HG03196 (cell line): ENCODE measurements around the gene SYP.
A peak's percentile ranks its signal among the peaks of the same experiment; 100 is the strongest.
"Not testable (repeated sequence)": the region's sequence is repeated elsewhere in the genome, so short reads cannot be mapped to it uniquely, and the experiment has no call there.

ENCODE experiments used
- ATAC-seq: cut with Tn5 transposase; IDR thresholded peaks from one replicate; pipeline ENCODE4 v1.9.1; 2021; ENCODE audit not compliant: unreplicated experiment

The SYP gene

GRCh38 chrX:49171752-49172279, 28.2 kb downstream of the SYP start, which contains the start of gene PLP2:
PLP2 (plus strand) TSS chrX:49171898; CDS start chrX:49172001, 103 bp downstream.
- peak; percentile 37 for ATAC-seq

DNA sequence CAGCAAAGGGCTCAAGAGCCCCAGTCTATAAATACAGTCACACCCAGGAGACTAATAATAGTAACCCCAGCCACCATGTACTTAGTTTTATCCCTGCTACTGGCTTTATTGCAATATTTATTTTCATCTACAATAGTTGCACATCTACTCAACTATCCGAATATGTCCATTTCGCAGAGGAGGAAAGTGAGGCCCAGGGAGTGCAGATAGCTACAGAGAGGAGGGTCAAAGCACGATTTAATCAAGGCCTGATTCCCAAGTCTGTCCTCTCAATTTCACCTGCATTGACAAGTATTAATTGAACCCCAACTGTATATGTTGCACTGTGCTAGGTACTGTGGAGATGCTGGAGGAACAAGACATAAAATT, 32.3 kb downstream of the SYP start:
- no peak for ATAC-seq

DNA sequence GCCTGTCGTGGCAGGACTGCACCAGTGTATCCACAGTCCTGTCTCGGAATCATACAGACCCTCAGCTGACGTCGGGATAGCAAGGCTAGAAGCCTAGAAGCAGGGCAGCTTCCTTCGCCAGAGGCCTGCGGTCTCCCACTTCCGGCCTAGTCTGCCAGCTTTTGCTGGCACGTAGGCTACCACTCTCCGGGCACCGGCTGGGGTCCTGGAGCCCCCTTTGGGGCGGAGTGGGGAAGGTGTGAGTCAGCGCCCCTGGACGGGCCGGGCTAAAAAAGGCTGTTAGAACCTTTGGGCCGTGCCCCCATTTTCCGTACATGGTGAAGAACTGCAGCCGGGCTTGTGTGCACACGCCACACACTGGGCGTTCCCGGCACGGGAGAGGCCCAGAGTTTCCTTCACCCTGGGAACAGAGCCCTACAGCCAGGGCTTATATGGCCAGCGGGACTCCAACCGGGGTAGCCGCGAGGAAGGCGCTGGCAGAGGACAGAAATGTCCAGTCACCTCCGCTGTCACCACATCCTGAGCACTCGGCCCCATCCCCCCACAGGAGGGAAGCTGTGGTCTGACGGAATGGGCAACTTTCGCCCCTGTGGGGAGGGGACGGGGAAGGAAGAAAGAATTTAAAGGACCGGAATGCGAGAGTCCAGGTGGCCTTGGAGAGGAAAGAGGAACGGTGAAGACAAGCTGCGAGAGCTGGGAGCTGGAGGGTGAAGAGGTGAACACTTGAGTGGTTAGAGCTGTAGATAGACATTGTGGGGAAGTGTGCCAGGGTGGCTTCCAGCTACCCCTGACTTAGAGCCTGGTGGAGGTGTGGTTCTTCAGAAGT, 32.9 kb downstream of the SYP start:
- peak; percentile 31 for ATAC-seq

DNA sequence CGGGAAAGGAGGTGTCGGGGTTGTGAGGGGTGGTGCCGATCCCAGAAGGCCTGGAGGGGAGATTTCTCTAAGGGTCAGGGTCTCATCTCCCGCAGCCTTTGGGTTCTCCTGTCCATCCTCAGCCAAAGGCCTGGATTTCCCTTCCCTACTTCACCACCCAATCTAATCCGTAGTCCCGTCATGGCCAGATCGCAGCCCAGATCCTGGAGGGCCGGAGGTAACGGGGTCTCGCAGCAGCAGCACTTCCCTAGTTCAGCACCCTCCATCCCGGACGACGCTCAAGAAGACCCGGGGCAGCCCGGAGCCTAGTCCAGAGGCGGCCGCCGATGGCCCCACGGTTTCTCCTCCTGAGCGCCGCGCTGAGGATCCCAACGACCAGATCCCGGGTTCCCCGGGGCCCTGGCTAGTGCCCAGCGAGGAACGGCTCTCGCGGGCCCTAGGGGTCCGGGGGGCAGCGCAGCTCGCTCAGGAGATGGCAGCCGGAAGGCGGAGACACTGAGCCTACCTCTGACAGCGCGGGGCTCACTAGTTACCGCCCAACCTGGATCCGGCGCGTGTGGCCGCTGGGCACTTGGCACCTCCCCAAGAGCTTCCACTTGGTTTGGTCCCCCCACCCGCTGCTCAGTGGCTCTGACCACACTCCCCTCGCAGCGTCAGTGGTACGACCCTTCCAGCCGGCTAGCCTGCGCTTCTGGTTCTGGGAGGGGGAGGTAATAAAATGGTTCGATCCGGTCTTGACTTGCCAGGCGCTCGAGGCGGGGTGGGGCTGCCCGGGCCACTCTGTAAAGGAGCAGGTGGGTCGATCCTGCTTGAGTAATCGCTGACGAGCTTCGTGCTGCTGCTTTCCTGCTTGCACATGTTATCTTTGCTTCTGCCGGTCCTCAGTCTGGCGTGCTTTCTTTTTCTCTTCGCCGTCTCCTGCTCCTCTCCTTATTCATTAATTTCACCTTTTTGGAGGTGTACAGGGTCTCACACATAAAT, 33.8 kb downstream of the SYP start:
- ATAC-seq = peak; percentile 40

DNA sequence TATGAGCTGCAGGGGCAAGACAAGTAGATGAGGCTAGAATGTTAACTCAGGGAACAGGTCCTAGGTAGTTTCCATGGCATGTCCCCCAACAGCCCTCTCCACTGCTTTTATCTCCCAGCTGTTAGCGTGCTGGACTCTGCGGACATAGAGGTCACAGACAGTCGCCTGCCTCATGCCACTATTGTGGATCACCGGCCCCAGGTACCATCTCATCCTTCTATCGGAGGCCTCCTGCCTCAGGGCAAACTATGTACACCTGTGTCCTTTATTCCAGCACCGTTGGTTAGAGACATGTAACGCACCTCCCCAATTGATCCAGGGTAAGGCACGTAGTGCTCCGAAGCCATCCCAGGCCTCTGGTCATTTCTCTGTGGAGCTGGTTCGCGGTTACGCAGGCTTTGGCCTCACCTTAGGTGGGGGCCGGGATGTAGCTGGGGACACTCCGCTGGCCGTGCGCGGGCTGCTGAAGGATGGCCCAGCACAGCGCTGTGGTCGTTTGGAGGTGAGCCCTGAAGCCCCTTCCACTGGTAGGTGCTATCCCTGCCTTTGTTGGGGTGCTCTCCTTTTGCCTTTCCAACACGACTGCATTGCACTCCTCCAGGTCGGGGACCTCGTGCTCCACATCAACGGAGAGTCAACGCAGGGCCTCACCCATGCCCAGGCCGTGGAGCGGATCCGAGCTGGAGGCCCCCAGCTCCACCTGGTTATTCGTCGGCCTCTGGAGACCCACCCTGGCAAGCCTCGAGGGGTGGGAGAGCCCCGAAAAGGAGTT, 35.2 kb downstream of the SYP start:
- ATAC-seq = no peak

DNA sequence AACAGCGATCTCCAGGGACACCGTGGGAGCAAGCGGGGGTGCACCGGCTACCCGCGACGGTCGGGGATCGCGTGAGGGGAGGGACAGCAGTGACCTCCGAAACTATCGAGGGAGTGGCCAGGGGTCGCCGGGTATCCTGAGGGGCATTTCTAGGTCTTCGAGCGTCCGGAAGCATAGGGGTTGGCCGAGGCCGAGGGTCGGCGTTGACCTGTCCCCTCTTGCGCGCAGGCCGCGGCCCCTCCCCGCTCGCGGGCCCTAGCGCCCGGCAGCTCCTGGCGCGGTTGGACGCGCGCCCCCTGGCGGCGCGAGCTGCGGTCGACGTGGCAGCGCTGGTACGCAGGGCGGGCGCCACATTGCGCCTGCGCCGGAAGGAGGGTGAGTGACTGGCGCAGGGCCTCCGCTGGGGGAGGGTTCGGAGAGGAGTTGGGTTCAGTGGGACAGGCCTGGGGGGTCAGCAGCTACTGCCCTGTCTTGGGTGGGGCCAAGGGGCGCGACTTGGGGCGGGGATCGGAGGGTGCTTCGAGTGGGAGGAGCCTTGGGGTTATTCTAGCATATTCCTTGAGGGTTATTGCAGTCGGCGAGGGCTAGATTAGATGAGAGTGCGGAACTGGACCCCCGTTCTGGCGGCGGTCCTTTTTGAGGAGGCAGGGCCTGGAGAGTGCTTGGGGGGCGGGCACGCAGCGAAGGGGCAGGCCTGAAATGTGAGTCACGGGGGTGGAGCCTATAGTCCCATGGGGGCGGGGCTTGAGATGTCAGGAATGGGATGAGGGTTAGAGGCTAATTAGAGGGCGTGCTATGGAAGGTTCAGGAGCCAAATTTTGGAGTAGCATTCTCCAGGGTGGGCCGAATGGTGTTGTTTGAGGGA, 36.2 kb downstream of the SYP start:
- peak; percentile 35 for ATAC-seq

DNA sequence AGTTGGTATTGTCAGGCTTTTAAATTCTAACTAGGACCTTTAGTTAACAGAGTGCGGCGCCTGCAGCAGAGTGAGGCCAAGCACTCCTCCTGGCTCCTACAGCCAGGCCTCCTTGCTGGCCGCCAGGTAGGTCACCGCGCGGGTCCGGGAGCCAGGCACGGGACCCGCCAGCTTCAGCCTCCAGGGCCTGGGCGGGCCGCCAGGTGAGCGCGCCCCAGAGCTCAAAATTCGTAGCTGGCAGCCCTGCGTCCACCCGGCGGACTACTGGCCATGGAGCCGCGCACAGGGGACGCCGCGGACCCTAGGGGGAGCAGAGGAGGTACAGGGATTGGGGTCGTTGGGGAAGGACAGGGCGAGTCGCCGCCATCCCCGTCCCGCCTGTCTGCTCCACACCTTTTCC, 37.4 kb downstream of the SYP start, which contains the start of gene MAGIX:
Gene MAGIX (plus strand): TSS at position 139 of the 400 bp plus-strand sequence. CDS start 132 bp downstream, at position 271.
- ATAC-seq = no peak

- ATAC-seq = no peak
These were observed 38.4 kb downstream of the SYP start for GRCh38 chrX:49161632-49162031.

- no peak for ATAC-seq
These were observed 39.1 kb downstream of the SYP start for GRCh38 chrX:49160908-49161307.

- ATAC-seq = no peak
These were observed 42.8 kb downstream of the SYP start for GRCh38 chrX:49157194-49157593.

GRCh38 chrX:49155900-49156837, 43.8 kb downstream of the SYP start:
- peak; percentile 83 for ATAC-seq

DNA sequence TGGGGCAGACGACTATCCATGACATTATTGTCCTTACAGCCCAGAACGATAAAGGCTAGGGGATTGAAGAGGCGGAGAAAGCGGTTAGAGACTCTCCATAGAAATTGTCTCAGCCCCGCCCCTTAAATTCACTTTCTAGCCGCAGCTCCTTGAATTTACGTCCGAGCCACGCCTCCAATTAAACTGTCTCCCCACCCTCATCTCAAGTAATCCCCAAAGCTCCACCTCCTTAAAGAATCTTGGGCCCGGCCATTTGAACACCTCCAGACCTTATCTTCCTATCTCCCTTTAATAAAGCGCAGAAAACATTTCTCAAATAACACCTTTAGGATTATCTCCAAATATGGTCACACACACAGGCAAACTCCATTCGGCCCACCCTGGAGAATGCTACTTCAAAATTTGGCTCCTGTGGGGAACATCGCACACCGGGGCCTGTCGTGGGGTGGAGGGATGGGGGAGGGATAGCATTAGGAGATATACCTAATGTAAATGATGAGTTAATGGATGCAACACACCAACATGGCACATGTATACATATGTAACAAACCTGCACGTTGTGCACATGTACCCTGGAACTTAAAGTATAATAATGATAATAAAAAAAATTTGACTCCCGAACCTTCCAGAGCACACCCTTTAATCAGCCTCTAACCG, 44.6 kb downstream of the SYP start:
- peak; percentile 1 for ATAC-seq

- no peak for ATAC-seq
These were observed 46.5 kb downstream of the SYP start for GRCh38 chrX:49153467-49153866.

- ATAC-seq = not testable (repeated sequence)
These were observed 50.7 kb downstream of the SYP start for GRCh38 chrX:49149291-49149690.

DNA sequence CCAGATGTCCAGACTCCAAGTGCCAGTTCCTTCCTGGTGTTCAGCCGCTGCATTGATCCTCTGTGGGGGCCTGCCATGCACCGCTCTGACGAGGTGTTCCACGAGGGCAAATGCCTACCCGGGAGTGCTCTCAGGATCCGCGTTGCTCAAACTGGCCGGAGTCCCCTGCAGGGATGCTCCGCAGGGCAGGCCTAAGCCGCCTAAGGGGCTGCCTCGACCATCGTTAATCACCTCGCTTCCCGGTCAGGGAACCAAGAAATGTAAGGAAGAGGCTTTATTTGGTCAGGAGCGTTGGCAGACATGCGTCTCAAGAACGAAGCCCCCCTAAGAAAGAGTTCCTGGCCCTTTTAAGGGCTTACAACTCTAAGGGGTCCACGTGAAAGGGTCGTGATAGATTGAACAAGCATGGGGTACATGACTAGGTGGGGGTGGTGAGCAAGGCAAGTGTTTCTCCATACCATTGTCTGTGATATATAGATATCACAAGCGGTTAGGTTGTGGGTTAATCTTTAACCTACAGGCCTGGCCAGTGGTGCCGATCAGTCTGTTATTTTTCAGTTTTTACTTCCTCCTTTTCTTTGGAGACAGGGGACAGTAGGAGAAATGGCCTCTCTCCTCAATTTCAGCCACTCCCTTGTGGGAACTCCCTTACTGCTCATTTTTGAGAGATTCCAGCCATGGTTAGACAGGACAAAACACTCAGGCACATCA, 51.4 kb downstream of the SYP start:
- ATAC-seq = not testable (repeated sequence)

DNA sequence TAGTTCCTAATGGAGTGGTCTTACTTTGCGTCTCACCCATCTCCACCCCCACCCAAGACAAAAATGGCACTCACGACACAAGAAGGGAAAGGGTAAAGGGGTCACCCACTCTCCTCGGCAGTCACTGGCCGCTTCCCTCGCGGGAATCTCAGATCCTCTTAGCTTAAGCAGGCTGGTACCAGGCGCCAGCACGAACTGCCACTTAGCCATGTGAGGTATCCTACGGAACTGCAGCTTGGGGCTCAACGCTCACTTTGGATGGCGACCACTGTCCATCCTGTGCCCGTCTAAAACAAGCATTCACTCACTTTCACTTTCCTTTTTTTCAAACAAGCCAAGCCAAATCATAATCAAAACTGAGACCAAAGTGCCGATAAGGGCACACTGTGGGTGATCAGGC, 52.1 kb downstream of the SYP start:
- ATAC-seq = no peak

- ATAC-seq = no peak
These were observed 52.7 kb downstream of the SYP start for GRCh38 chrX:49147282-49147681.
